ENCODE data around the gene PCBP2.
"Not testable (repeated sequence)": the region's sequence is repeated elsewhere in the genome, so short reads cannot be mapped to it uniquely, and the experiment has no call there.

PCBP2 gene

DNA sequence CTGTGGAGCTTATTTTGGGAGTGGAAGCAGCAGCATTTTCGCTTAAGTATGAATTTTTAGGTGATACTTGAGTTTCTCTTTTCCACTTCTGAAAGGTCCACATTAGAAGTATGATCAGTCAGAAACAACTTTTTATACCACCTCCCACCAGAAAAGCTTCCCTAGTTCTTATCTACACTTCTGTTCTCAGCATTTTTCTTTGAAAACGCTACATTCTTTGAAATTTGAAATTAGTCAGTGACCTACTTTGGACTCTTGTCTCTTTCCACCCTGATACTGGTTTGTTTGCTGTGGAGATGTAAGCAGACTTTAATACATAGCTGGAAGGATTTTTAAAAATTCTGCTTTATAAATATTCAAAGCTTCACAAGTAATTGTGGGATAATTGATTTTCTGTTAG, 22.2 kb downstream of the PCBP2 start:
- DNase-seq (ENCODE audit: low read depth): no peak

DNA sequence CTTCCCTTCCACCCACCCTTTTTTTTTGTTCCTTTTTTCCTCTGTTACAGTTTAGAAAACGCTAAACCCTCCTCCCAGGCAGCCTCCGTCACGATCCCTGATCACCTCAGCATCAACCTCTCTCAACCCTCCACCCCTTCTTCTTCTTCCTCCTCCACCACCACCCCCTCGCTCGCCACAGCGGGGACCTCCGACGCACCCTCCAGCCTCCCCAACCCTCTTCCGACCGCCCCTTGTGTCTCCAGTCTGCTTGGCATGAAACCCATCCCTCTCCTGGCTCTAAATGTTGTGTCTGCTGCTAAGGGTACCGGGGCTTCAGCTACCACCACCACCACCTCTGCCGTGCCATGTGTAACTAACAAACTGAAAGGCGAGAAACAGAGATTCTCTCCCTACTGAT, 22.9 kb downstream of the PCBP2 start:
- DNase-seq (ENCODE audit: low read depth): no peak

DNA sequence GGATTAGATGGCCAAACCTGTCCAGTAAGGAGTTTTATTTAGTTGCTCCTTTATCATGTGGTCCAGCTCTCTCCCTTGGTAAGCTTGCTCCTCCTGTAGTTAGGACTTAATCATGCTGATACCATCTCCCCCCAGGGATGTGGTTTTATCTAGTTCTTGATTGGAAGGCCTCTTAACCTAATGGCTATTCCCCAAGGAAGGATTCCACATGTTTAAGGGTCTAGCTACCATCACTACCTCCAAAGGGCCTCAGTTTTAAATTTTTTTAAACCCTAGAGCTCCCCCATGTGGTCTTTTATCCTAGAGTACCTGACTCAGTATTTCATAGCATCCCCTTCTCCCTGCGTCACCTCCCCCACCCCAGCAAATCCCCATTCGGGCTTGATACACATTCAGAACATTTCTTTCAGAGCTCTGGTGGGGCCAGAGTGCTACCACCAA, 24.9 kb downstream of the PCBP2 start:
- DNase-seq (ENCODE audit: low read depth): no peak

DNA sequence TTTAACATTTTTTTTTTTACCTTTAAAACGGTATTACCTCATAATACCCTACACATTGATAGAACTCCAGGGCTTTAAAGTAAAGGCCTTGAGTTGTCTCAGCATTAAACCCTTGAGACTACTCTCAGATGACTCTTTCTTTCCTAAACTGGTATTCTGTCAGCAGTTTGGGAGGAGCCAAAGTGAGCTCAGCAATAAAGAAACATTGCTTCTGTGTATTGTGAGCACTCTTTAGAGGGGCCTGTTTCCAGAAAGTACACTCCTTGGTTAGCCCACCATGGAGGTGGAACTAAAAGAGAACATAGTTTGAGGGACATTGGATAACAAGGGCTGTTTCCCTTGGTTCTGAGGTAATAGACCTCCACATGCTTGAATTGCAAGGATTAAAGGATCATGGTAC, 27.0 kb downstream of the PCBP2 start:
- DNase-seq (ENCODE audit: low read depth): no peak

DNA sequence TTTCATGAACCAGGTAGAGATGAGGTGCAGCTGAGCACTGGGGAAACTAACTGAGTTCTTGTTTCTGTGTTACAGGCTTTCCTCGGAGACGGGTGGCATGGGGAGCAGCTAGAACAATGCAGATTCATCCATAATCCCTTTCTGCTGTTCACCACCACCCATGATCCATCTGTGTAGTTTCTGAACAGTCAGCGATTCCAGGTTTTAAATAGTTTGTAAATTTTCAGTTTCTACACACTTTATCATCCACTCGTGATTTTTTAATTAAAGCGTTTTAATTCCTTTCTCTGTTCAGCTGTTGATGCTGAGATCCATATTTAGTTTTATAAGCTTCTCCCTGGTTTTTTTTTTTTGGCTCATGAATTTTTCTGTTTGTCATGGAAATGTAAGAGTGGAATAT, 27.4 kb downstream of the PCBP2 start:
- no peak for DNase-seq (ENCODE audit: low read depth)

DNA sequence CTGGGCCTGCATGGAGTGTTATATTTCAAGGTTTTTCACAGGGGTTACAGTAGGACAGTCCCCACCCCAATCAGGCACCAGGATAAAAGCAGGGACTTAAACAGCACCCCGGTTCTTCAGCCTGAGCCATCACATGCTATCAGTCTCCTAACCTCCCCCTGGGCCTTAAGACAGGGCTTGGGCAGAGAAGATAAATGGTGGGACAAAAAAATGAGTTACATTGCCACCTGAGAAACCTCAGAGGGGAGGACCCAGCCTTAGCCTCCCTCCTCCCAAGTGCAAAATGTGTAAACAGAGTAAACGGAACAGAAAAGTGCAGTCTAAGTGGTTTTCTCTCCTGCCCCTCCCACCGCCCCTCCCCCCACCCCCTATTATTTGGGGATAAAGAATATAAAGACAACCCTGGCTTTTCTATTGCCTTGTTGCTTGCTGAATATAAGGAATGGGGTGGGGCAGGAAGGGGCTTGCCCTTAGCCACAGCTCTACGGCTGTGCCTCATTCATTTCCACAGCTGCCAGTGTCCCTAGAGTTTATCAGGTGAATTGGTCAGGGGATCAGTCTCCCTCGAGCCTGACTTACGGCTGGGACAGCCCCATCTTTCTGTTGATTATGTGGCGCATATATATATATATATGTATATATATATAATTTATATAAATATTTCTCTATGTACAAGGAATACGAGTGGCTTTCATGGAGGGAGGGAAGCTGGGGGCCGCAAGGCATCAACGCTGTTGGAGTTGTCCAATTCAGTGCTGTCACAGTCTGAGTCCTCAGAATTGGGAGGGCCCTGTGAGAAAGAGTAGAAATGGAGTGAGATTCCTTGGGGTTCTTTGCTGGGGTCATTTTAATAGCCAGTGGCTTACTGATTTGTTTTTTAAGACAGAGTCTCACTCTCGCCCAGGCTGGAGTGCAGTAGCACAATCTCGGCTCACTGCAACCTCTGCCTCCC, 28.9 kb downstream of the PCBP2 start:
- no peak for DNase-seq (ENCODE audit: low read depth)

DNA sequence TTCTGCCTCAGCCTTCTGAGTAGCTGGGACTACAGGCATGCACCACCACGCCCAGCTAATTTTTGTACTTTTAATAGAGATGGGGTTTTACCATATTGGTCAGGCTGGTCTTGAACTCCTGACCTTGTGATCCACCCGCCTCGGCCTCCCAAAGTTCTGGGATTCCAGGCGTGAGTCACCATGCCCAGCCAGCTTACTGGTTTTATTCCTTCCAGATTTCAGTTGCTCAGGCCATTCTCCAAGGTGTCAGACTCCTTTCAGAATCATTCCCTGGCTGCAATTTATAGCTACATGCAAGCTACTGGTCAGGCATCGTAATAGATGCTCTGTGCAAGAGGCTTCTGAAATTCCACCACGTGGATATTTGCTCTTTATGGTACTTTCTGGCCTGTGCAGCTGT, 29.6 kb downstream of the PCBP2 start:
- not testable (repeated sequence) for DNase-seq (ENCODE audit: low read depth)

DNA sequence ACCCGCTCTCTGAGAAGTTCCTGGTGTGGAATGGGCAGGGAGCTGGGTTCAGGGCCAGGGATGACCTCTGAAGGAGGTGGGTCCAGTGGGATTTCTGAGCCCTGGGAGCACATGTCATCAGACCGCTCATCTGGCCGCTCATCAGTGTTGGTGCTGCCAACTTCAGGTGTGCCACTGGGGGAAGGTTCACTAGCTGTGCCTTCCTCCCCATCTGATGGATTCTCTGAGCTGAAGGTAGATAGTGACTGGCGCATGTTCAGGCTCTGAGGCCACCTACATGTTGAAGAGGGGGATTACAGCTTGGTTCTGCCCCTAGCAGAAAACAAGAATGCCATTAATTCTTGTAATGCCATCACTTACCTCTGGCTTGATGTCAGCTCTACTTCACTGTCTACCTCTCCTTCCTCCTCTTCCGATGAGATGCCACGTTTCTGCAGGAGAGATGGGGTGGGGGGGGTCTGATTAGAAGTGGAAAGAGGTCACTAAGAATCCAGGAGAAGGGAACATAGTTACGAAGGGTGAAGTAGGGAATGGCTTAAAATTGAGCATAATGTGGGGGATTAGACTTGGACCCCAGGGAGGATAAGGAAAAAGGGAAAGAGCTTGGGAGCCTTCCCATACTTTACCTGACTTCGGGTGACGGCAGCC, 30.2 kb downstream of the PCBP2 start:
- DNase-seq (ENCODE audit: low read depth): no peak

DNA sequence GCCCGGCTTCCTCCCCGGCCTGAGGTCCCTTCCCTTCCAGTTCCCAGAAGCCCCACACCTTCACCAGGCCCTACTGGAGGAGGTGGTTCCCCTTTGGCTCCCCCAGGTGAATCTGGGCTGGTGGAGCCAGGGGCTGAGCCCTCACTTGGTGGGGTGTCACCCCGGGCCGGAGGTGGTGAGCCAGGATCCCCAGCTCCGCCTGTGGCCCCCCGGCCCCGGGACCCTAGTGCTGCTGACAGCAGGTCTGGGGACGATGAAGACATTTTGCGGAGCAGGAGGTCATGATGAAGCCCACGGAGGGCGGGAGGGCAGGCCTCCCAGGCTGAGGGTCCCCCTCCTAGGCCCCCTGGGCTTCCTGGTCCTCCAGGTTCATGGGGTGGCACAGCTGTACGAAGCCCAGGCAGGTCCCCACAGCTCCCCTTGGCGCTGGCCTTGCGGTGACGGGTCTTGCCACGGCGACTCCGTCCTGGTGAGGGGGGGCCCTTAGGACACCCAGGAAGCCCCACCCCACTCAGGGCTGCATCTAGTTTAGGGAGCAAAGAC, 30.8 kb downstream of the PCBP2 start:
- no peak for DNase-seq (ENCODE audit: low read depth)

DNA sequence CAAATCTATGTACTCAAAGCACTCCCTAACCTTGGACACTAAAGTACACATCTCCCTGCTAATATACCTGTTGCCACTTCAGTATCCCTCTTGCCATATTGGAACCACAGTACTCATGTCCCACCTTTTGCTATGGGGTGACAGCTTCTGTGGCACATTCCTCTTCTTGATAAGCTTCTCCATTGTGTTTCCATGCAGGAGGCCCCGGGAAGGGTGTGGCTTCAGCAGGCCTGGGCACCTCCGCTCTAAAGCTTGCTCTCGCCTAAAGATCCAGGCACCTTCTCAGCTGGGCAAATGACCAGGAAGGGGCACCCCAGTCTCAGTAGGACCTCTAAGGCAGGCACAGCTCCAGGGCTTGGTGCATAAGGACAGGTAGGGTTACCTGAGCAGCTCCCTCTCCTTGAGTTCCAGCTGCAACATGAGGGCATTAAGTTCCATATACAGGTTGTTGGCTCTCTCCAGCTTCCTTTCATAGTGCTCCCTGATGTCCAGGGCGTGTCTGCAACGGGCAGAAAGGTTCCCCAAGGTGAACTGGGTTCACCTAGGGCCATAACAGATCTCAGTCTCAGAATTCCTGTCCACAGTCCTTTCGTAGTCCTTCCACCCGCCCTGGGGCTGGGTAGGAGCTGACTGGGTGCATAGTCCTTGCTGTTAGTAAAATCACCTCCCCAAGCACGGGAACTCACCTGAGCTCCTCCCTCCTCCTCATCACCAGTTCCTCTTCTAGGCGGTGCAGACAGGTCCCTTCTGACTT, 31.5 kb downstream of the PCBP2 start:
- DNase-seq (ENCODE audit: low read depth): no peak

DNA sequence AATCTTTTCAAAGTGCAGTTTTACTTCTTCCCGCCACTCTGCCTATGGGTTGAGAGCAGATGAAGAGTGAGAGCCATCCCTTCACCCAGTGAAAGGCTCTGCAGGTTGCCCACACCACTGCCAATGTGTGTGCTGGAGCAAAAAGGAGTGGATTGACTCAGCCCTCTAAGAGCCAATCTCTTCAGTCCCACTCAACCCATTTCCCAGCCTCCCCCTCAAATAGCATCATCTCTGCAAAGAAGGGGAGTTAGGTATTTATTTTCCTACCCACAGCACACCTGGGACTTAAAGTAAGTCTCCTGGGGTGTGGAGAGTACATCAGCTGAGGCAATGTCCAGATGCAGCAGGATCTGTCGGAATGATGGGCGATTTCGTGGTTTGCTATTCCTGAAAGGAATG, 32.1 kb downstream of the PCBP2 start:
- DNase-seq (ENCODE audit: low read depth): no peak

DNA sequence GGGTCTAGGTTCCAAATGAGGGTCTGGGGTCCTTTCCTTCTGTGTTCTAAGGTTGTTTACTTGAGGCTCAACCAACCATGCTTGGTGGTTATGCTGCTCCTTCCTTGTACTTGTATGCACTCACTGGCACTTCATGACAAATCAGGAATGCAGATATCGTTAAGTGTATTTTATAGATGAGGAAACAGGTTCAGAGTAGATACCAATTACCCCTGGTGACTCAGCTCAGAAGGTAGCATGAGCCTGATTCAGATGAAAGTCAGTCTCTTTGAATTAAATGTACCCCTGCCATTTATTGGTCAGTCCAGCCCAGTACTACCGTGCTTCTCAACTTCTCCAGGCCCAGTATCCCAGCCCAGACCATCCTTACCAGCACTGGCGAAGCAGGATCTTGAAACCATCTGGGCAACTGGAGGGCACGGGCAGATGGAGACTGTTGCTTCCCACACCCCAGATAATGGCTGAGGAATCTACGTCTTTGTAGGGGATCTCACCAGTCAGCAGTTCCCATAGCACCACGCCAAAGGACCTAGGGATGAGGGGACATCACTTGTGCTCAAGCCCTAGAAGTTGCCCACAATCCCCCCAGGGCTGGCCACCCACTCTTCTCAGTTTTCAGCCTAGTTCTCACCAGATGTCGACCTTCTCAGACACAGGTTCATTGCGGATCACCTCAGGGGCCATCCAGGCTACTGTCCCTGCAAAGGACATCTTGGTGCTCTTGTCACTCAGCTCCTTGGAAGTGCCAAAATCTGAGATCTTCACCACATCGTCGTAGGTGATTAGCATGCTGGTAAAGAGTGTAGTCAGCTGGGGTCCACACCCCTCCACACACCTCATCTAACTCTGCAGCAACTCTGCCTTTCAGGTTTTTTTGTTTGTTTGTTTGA, 33.0 kb downstream of the PCBP2 start:
- no peak for DNase-seq (ENCODE audit: low read depth)

DNA sequence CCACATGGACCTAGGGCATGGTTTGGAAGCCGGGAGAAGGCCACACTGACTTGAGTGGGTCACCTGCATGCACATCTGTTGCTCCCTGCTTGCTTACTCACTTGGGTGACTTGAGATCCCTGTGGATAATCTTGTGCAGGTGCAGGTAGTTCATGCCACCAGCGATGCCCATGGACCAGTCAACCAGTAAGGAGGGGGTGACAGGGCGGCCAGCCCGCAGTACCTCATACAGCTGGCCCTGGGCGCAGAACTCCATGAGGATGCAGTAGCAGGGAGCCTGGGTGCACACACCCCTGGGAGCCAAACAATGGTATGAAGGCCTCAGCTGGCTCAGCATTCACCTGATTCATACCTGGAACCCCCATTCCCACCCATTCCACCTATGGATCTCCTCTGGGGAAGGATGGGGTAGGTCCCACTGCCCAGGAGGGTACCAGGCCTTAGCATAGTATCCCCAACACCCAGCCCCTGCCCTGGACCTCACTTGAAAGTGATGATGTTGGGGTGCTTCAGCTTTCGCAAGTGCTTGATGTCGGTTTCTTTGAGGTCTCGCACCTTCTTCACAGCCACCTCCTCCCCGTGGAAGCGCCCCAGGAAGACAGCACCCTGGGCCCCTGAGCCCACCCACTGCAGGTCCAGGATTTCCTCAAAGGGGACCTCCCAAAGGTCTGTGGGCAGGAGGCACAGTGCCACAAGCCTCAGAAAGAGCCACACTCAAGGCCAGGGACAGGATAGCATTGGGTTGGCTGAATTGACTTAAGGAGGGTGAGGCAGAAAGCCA, 34.2 kb downstream of the PCBP2 start:
- DNase-seq (ENCODE audit: low read depth): no peak

DNA sequence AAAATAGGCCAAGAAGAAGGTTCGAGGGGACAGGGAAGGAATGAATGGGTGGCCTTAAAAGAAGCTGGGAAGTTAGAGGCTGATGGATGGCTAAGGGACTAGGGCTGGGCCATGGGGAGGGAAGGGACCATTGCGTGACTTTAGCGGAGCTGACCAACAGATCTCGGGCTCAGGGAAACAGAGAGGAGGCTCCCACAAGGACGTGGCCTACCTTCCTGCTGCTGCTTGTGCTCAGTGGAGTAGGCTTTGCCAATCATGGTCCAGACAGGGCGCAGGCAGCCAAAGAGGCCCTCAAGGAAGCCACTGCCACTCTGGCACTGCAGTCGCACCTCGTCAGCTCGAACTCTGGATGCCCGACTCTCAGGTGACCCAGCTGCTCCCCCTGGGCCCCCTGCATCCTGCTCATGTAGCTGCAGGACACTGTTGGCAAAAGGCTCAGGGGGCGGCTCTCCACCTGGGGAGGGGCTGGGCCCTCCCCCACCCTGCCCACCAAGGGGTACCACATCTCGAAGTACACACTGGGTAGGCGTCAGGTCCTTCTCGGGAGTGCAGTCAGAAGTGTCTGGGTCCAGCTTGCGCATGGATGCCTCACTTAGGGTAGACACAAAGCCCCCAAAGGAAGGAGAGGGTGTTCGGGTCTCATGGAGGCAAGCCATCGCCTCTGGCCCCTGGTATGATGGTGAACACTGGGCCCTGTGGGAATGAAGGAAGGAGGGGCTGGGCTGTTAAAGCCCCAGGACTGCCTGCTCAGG, 35.0 kb downstream of the PCBP2 start:
- no peak for DNase-seq (ENCODE audit: low read depth)

DNA sequence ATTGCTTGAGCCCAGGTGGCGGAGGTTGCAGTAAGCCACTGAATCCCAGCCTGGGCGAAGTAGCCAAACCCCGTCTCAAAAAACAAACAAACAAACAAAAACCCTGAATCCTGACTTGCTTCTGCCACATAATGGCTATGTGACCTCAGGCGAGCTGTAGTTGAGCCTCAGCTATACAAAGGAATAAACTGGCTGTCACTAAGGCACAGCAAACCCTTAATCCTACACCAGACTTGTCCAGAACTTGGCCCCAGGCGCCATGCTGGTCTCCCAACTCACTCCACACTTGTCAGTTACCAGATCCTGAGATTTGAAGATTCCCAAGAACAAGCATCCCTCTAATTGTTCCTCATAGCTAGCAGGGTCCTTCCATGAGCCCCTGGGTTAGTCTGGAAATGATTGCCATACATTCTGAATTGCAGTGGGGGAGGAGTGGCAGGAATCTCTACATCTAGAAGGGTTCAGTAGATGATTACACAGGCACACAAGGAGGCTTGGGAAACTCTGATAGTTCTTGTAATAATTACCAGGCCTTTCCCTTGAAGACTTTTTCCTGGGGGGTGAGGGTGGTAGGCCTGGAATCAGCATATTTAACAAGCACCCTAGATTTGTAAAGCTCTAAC, 37.5 kb downstream of the PCBP2 start:
- DNase-seq (ENCODE audit: low read depth): no peak

DNA sequence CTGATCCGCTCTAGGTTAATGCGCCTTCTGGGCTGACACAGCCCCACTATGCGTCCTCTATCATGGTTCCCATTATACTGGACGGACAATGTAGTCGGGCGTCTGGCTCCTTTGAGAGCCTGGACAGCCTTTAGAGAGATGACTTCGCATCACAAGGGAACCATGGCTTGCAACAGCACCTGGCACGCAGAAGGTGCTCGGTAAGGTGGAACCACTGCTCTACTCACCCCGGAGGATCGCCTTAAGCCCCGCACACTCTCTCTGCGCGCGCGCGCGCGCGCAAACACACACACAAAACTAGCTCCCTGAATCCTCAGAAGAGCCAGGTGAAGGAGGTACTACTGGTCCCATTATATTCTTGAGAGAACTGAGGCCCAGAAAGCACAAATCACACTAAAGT, 40.3 kb downstream of the PCBP2 start:
- no peak for DNase-seq (ENCODE audit: low read depth)

DNA sequence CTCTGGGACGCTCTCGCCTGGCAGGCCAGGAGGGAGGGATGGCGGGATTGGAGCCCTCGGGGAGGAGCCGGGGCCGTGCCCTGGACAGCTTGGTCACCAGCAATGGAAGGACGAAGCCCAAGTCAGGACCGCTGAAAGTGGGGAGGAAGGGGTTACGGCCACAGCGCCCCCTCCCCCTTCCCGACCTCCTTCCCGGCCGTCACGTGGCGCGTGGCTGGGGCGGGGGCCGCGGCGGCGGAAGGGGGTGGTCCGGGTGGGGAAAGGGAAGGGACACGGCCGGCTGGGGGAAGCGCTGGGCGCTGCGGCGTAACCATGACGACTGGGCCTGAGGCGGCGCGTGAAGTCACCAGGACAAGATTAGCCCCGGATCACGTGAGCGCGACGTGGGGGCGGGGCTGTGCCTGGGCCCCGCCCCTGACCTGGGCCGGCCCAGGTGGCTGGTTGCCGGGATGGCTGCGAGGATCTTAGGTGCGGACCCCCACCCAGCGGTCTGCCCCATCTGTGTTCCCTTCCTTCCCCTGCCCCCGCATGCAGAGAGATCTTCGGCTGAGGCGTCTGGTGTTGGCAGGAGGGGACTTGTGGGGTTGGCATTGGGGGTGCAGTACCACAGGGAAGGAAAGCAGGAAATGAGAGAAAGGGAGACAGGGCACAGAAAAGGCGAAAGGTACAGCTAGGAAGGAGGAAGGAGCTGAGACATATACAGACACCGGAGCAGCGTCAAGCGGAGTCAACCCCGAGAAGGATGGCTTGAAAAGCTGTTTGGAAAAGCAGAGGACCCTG, 41.1 kb downstream of the PCBP2 start:
- DNase-seq (ENCODE audit: low read depth): peak; percentile 66

DNA sequence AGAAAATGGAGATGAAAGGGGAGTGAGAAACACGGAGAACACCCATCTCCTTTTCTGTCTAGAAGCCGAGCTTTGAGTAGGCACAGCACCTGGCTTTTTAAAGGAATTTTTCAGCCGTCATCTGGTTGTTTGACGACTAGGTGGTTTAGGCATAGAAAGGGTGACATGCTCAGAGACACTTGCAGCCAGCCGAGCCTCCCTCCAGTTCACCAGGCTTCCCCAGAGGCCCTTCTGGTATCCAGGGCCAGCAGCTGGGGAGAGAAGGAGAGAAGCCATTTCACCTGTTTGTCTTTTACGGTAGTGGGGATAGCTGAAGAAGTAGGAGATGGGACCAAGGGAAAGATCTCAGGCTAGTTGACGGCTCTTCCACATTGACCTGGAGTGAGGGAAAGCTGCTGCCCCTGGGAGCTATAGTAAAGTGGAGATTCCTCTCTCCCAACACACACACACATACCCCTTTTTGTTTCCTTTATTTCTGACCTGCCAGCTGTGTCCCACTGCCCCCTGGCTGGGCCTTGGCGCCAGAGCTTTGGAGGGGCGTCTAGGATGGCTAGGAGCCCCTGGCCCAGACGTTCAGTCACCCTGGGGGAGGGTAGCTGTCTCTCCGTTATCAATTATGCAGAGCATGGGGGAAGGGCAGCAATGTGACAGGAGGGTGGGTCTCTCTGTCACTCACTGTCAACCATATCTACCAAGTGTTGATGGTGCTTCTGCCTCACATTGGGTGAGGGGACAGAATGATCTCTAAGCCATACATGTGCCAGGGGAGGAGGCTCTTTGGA, 41.9 kb downstream of the PCBP2 start:
- DNase-seq (ENCODE audit: low read depth): no peak
